HG02588 (cell line): ENCODE data around the gene TBC1D21.

ENCODE experiments used
- ATAC-seq: cut with Tn5 transposase; IDR thresholded peaks from one replicate; pipeline ENCODE4 v1.9.1; 2021; ENCODE audit warnings: mild to moderate bottlenecking, moderate library complexity; ENCODE audit not compliant: unreplicated experiment

TBC1D21 gene

GRCh38 chr15:73873456-73873855 is at the start of gene TBC1D21:
Gene TBC1D21 (plus strand): TSS chr15:73873564. CDS start chr15:73873710, 146 bp downstream.
- no peak for ATAC-seq

- no peak for ATAC-seq
These were observed 46.6 kb upstream of the TBC1D21 start for GRCh38 chr15:73826711-73827251.

GRCh38 chr15:73829523-73829922 is 43.8 kb upstream of the TBC1D21 start:
- ATAC-seq = no peak

GRCh38 chr15:73832657-73833056 is 40.7 kb upstream of the TBC1D21 start:
- ATAC-seq = no peak

- no peak for ATAC-seq
These were observed 36.5 kb upstream of the TBC1D21 start for GRCh38 chr15:73836845-73837244.

- ATAC-seq = no peak
These were observed 34.4 kb upstream of the TBC1D21 start for GRCh38 chr15:73838831-73839426.

- no peak for ATAC-seq
These were observed 33.5 kb upstream of the TBC1D21 start for GRCh38 chr15:73839699-73840377.

- no peak for ATAC-seq
These were observed 32.6 kb upstream of the TBC1D21 start for GRCh38 chr15:73840771-73841170.

GRCh38 chr15:73841756-73842725 is 31.3 kb upstream of the TBC1D21 start:
- no peak for ATAC-seq

- ATAC-seq = no peak
These were observed 29.6 kb upstream of the TBC1D21 start for GRCh38 chr15:73843787-73844186.

GRCh38 chr15:73844356-73844755 is 29.0 kb upstream of the TBC1D21 start:
- ATAC-seq = no peak

GRCh38 chr15:73845507-73845906 is 27.9 kb upstream of the TBC1D21 start:
- no peak for ATAC-seq

- ATAC-seq = no peak
These were observed 27.5 kb upstream of the TBC1D21 start for GRCh38 chr15:73845907-73846306.

GRCh38 chr15:73849641-73850040 is 23.7 kb upstream of the TBC1D21 start:
- no peak for ATAC-seq

GRCh38 chr15:73850228-73850627 is 23.1 kb upstream of the TBC1D21 start:
- no peak for ATAC-seq

- ATAC-seq = no peak
These were observed 21.7 kb upstream of the TBC1D21 start for GRCh38 chr15:73851689-73852088.

- no peak for ATAC-seq
These were observed 20.9 kb upstream of the TBC1D21 start for GRCh38 chr15:73852507-73852906.

GRCh38 chr15:73854265-73854664 is 19.1 kb upstream of the TBC1D21 start:
- ATAC-seq = no peak

GRCh38 chr15:73856458-73857192 is 16.7 kb upstream of the TBC1D21 start:
- ATAC-seq = no peak

GRCh38 chr15:73857193-73857920 is 16.0 kb upstream of the TBC1D21 start:
- ATAC-seq = no peak
